Measurements from ENCODE around the gene PDE4B. TPM values are rescaled to one million over a fixed set of nuclear protein-coding genes. Genes with fewer than 3 reads are reported as not detected.
A peak's percentile ranks its signal among the peaks of the same experiment; 100 is the strongest.

Gene PDE4B
- total and polyA plus RNA-seq, 10 of the 15 experiments (the other 5 are each of a cell fraction or from before 2014, with no cell fraction given): 3.0 to 13.2 (median 5.7) TPM

GRCh38 chr1:66283622-66284041 lies 490.9 kb downstream of the PDE4B start (continued):
- no peak for TF ChIP-seq KDM1A (IDR thresholded peaks at IDR 0.05; ENCODE audit: borderline replicate concordance)
- peak; percentile 83; the same call in 1 of the 2 replicates for TF ChIP-seq STAT3 (IDR thresholded peaks at IDR 0.05; ENCODE audit: low read depth, low read length)
- TF ChIP-seq SREBF2 (IDR thresholded peaks at IDR 0.05; ENCODE audit: low read length): no peak
- no peak for TF ChIP-seq ESRRA (IDR thresholded peaks at IDR 0.05; ENCODE audit: low read length)
- no peak for TF ChIP-seq CHD1 (IDR thresholded peaks at IDR 0.05; ENCODE audit: low read depth, low read length)
- 0 out of 2 replicates have a peak, but pooled peaks have one; percentile 9 for TF ChIP-seq RAD51 (IDR thresholded peaks at IDR 0.05)
- TF ChIP-seq RBBP5 (conservative IDR thresholded peaks at IDR 0.05): no peak
- TF ChIP-seq RELA (IDR thresholded peaks at IDR 0.05; ENCODE audit: borderline replicate concordance, partially characterized antibody): peak; percentile 75
- TF ChIP-seq DPF2 (IDR thresholded peaks at IDR 0.05): peak; percentile 99
- TF ChIP-seq TARDBP (IDR thresholded peaks at IDR 0.05; ENCODE audit: borderline replicate concordance): no peak
- no peak for TF ChIP-seq SMAD5 (IDR thresholded peaks at IDR 0.05; ENCODE audit: low read depth)
- TF ChIP-seq POLR2A (IDR thresholded peaks at IDR 0.05; ENCODE audit: low read depth, low read length): no peak
- TF ChIP-seq EP300 (IDR thresholded peaks at IDR 0.05; ENCODE audit: borderline replicate concordance in 1 of 2, control insufficient read depth in 1 of 2, low read depth in 2 of 2, low read length in 2 of 2): peak; percentile 98 to 99
- no peak for TF ChIP-seq SIX5 (IDR thresholded peaks at IDR 0.05; ENCODE audit: low read depth, low read length, severe bottlenecking)
- TF ChIP-seq NR2C2 (IDR thresholded peaks at IDR 0.05; ENCODE audit: borderline replicate concordance, control insufficient read depth, insufficient read length, low read depth): no peak
- TF ChIP-seq ZBTB4 (CRISPR knock-in tag; IDR thresholded peaks at IDR 0.05): no peak
- no peak for TF ChIP-seq CTCF (IDR thresholded peaks at IDR 0.05 in 2 of 3, conservative IDR thresholded peaks at IDR 0.05 in 1 of 3; ENCODE audit: control insufficient read depth in 2 of 3, extremely low read depth in 1 of 3, insufficient read depth in 1 of 3, low read depth in 3 of 3, low read length in 3 of 3)
- TF ChIP-seq FOS (IDR thresholded peaks at IDR 0.05; ENCODE audit: borderline replicate concordance, extremely low read depth, insufficient read length): no peak
- peak; percentile 98 for TF ChIP-seq FOXM1 (IDR thresholded peaks at IDR 0.05; ENCODE audit: low read depth, low read length)
- no peak for TF ChIP-seq ZNF207 (IDR thresholded peaks at IDR 0.05; ENCODE audit: borderline replicate concordance)
- TF ChIP-seq CBX5 (IDR thresholded peaks at IDR 0.05; ENCODE audit: low read depth): peak; percentile 90; the same call in 1 of the 2 replicates
- peak; percentile 95 for TF ChIP-seq SKIL (IDR thresholded peaks at IDR 0.05; ENCODE audit: low read depth, poor library complexity, severe bottlenecking)
- no peak for TF ChIP-seq ASH2L (IDR thresholded peaks at IDR 0.05; ENCODE audit: borderline replicate concordance, low read depth)
- peak in 1 of 2 experiments; percentile 97; a peak in 1 of 4 replicates for TF ChIP-seq CEBPB (IDR thresholded peaks at IDR 0.05; ENCODE audit: borderline replicate concordance in 1 of 2, low read depth in 2 of 2, low read length in 2 of 2)

Measured in GM12878 (cell line).